GM18517 (cell line): ENCODE measurements around the gene WFIKKN1.

Experiments
- ATAC-seq: cut with Tn5 transposase; IDR thresholded peaks from one replicate; pipeline ENCODE4 v1.9.1; 2021; ENCODE audit warnings: mild to moderate bottlenecking, moderate library complexity; ENCODE audit not compliant: unreplicated experiment

Gene WFIKKN1

DNA sequence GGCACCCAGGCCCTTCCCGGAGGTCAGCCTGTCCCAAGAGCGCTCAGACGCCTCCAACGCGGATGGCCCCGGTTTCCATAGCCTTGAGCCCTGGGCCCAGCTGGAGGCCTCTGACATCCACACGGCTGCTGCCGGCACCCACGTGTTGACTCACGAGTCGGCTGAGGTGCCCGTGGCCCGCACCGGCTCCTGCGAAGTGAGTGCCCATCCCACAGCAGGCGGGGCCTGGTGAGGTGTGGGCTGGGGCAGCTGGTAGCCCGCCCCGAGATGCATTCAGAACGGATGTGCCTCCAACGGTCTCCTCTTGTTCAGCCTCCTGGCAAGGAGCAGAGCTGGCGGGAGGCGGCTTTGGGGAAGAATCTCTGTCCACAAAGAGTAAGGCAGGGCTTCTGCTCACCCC, 21.1 kb downstream of the WFIKKN1 start:
- no peak for ATAC-seq

DNA sequence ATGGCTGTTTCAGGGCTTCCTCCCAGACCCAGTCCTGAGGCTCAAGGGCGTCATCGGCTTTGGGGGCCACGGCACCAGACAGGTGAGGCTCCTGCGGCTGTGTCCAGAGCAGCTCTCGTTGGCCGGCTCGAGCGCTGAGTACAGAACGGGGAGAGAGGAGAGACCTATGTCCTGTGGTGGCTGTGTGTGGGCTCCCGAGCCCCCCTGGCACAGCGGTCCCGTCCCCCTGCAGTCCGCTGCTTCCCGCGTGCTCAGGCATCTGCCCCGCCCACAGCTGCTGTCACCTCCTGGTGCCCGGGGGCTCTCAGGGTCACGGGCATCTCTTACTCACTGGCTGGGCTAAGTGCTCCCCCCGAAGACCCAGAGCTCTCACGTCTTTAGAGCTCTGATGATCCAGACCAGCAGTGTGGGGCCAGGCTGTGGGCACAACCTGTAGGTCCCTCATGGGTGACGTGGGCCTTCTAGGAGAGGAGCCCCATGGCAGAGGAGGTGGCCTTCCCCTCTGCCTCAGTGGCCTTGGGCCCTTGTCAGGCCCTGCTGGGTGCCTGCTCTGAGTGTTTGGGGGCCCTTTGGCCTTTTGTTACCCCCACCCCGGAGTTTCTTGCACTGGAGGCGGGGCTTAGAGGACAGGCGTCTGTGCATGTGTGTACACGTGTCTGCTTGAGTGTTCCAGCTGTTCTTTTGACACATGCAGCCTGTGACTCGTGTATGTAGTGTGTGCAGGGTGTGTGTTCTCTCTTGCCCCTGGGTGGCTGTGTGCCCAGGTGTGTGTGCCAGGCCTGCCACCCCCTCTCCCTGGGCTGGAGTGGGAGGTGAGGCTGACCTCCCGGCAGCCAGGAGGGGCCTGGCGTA, 21.9 kb downstream of the WFIKKN1 start:
- no peak for ATAC-seq

DNA sequence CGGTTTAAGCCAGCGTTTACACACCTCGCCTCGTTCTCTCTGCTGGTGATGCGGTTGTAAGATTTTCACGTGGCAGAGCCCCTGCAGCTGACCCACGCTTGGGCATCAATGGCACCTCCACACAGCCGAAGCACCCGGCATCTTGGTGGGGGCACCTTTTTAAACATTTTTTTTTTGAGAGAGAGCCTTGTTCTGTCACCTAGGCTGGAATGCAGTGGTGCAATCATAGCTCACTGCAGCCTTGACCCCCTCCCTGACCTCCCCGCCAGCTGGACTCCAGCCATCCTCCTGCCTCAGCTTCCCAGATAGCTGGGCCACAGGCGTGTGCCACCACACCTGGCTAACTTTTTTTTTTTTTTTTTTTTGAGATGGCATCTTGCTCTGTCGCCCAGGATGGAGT, 23.2 kb downstream of the WFIKKN1 start:
- no peak for ATAC-seq

DNA sequence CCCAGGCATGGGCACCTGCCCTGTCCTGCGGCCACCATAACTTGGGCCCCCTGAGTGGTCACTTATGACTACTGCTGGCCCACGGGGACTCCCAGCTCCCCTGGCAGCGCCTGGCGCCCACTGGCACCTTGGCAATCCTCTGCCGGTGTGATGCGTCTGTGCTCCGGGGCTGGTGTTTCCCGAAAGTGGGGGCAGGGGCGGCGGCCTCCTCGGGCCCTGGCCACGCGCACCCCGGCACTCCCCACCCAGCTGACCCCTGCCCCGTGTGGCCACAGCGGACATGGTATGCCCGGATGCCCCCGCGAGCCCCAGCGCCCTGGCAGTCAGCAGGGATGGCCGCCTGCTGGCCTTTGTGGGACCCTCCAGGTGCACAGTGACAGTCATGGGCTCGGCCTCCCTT, 26.7 kb downstream of the WFIKKN1 start:
- ATAC-seq, result no peak

- ATAC-seq, result no peak
These were observed 28.1 kb downstream of the WFIKKN1 start for GRCh38 chr16:658679-659571.

- ATAC-seq, result no peak
These were observed 28.8 kb downstream of the WFIKKN1 start for GRCh38 chr16:659618-660017.

DNA sequence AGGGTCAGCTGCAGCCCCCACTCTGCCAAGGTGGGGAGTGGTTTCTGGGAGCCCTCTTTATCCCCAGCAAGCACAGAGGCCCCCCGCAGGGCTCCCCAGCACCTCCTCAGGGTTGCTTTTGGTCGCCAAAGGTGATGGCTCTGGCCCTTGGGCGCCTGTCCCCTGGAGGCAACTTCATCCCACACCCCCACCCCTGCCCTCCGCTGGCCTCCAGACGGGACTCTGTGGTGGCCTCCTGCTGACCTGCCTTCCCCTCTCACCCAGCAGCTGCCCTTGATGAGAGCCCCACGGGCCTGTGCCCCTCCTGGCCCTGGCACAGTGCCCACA, 29.3 kb downstream of the WFIKKN1 start:
- ATAC-seq, result no peak

- no peak for ATAC-seq
These were observed 29.8 kb downstream of the WFIKKN1 start for GRCh38 chr16:660459-661183.

GRCh38 chr16:661184-661821, 30.5 kb downstream of the WFIKKN1 start:
- ATAC-seq, result no peak

DNA sequence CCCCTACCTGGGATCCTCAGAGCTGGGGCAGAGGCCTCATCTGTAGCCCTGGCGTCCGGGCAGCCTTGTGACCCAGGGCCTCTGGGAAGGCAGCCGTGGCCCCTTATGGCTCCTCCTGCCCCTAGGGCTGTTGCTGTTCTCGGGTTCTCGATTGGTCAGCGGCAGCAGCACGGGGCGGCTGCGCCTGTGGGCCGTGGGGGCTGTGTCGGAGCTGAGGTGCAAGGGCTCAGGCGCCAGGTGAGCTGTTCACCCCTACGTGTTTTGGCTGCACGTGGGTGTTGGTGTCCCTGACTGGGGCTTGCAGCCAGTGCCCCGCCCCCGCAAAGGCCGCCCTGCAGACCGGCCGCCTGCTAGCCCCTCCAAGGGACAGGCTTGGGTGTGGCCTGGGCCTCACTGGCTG, 31.3 kb downstream of the WFIKKN1 start:
- ATAC-seq, result no peak

DNA sequence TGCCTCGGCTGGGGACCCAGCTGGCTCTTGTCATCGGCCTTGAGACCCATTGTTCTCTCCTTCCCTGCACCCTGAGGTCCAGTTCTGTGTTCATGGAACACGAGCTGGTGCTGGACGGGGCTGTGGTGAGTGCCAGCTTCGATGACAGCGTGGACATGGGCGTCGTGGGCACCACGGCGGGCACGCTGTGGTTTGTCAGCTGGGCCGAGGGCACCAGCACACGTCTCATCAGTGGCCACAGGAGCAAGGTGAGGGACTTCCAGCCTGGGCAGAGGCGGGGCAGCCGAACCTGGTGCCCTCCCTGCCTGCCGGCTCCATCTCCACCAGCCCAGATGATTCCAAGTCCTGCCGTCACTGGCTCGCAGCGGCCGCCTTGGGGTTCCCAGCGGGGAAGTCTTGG, 31.8 kb downstream of the WFIKKN1 start:
- no peak for ATAC-seq

DNA sequence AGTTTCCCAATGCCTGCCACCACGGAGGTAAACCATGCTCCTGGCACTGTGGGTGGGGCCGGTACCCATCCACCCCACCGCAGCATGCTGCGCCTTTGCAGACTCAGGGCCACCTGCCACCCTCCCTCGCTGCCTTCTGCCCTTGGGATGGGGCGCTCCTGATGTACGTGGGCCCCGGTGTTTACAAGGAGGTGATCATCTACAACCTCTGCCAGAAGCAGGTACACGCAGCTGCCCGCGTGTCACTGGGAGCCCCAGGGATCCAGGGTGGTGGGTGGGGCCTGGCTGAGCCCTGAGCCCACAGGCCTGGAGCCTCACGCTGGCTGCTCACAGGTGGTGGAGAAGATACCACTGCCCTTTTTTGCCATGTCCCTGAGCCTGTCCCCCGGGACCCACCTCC, 35.8 kb downstream of the WFIKKN1 start:
- no peak for ATAC-seq

GRCh38 chr16:667113-667779, 36.5 kb downstream of the WFIKKN1 start:
- no peak for ATAC-seq

GRCh38 chr16:667780-668518, 37.2 kb downstream of the WFIKKN1 start, which contains the start of gene RHOT2:
TSS of gene RHOT2 (plus strand) at chr16:668132. CDS start at chr16:668200, 68 bp downstream.
- no peak for ATAC-seq

DNA sequence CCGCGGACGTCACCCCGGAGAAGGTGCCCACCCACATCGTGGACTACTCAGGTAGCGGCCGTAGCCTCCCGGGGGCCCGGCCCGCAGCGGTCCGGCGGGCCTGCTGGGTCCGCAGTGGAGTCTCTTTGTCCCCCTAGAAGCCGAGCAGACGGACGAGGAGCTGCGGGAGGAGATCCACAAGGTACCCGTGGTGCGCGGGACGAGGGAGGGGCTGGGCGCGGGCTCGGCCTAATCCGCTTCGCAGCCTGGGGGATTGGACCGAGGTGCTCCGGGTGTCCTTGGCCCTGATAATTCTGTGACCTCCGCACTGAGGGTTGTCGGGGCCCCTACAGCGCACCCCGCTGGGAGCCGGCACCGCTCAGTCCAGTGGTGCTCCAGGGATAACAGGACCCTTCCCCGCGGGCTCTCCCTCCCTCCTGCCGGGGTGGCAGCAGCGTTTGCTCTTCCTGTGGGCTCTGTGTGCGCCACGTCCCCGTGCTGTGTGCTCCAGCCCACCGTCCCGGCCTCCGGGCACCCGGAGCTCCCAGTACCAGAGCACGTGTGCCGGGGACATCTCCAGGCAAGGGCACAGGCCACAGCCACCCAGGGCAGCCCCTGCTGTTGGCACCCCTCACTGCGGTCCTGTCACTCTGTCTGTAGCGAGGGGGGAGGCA, 37.9 kb downstream of the WFIKKN1 start:
- ATAC-seq, result no peak

DNA sequence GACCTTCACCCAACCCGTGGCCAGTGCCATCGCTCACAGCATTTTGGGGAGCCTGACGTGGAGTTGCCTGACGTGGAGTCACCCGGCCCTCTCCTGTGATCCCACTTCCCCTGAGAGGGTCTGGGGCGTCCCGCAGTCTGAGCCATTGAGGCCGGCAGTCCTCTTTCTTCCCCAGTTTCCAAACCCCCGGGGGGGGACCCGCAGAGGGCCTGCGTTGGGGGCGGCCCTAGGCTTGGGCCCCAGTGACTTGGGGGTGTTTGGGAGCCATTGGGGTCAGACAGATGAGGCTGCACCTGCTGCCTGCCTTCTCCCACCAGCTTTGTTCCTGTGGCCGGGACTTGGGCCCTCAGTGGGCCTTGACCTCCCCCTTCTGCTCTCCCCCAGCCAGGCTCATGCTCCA, 38.9 kb downstream of the WFIKKN1 start:
- ATAC-seq, result no peak

DNA sequence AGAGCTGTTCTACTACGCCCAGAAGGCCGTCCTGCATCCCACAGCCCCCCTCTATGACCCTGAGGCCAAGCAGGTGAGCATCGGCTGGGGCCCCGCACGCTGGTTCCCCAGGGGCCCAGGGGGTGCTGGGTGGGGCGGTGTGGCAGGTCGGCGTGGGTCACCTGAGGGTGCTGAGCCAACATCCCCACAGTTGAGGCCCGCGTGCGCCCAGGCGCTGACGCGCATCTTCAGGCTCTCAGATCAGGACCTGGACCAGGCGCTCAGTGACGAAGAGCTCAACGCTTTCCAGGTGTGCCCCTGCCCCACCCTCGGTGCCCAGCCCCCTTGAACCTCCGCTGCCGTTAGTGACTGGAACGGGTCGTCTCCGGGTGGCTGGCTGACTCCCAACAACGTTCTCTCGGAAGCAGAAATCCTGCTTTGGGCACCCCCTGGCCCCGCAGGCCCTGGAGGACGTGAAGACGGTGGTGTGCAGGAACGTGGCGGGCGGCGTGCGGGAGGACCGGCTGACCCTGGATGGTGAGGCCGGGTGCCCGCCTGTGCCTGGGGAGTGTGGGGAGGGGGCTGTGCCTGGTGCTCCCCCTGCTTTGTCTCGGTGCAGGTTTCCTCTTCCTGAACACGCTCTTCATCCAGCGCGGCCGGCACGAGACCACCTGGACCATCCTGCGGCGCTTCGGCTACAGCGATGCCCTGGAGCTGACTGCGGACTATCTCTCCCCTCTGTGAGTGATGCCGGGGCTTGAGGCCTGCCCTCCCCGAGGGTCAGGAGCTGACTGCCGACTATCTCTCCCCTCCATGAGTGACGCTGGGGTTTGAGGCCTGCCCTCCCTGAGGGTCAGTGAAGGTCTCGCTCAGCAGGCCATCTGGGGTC, 39.9 kb downstream of the WFIKKN1 start:
- ATAC-seq, result no peak
